ENCODE data around the gene EIF4E.

DNA sequence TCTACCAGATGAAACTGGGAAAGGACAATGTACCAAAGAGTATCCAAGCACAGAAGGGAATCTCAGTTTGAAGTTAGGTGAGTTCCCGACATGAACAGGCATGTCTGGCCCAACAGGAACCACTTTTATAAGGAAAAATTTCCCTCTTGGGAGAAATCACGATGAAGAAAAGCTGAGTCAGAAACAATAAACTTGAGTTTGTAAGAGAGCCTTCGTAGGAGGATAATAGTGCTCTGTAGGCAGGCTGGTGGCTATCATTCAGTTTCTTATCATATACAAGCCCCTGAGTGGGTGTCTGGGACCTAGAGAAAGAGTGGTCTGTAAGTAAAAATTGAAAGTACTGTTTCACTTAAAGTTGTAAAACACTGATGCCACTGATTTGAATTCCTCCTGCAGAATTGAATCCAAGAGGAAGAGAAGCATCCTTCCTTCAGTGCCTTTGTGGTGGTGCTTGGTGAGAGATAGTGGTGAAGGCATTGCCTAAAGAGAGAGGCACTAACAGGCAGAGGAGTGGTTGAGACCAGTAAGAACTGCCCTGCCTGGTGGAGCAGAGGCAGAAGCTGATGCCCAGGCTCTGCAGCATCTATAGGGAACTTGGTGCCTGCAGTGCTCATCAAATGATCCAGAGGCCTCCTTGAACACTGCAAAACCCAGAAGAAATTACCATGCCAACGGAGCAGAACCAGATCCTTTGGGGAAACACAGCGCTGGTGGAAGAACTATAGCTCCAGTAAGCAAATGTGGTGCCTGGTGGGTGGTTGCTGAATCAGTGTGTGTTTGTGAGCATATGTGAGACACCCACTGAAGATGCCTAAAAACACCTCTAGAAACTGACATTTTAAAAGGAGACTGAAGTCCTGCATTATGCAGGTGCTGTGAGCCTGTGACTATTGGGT lies 34.9 kb upstream of the EIF4E start:
- TF ChIP-seq EZH2phosphoT487 (IDR thresholded peaks at IDR 0.05; ENCODE audit: low read depth, severe bottlenecking, unreplicated experiment) (no peak), EZH2 (IDR thresholded peaks at IDR 0.05; ENCODE audit: borderline replicate concordance) (no peak)
- TF ChIP-seq, protein P1, sequence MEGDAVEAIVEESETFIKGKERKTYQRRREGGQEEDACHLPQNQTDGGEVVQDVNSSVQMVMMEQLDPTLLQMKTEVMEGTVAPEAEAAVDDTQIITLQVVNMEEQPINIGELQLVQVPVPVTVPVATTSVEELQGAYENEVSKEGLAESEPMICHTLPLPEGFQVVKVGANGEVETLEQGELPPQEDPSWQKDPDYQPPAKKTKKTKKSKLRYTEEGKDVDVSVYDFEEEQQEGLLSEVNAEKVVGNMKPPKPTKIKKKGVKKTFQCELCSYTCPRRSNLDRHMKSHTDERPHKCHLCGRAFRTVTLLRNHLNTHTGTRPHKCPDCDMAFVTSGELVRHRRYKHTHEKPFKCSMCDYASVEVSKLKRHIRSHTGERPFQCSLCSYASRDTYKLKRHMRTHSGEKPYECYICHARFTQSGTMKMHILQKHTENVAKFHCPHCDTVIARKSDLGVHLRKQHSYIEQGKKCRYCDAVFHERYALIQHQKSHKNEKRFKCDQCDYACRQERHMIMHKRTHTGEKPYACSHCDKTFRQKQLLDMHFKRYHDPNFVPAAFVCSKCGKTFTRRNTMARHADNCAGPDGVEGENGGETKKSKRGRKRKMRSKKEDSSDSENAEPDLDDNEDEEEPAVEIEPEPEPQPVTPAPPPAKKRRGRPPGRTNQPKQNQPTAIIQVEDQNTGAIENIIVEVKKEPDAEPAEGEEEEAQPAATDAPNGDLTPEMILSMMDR (IDR thresholded peaks at IDR 0.05; ENCODE audit: poor library complexity): no peak

Data from hepatocyte (in vitro differentiated cells).